CD4-positive, alpha-beta T cell treated with Interleukin-12 subunit alpha and Interleukin-12 subunit beta, for 1 hour (primary cell): ENCODE measurements around the gene DTL.

Experiments
- DNase-seq: peaks from one replicate; pipeline ENCODE4 v3.0.0-alpha.2; 2020

DTL gene

DNA sequence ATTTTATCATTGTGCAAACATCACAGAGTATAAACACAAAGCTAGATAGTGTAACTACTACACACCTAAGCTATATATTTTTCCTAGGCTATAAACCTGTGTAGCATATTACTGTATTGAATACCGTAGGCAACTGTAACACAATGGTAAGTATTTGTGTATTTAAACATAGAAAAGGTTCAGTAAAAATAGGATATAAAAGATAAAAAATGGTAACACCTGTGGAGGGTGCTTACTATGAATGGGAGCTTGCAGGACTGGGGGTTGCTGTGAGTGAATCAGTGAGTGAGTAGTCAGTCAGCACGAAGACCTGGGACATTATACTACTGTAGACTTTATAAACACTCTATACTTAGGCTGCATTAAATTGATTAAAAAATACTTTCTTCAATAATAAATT is 4.1 kb downstream of the DTL start:
- no peak for DNase-seq

DNA sequence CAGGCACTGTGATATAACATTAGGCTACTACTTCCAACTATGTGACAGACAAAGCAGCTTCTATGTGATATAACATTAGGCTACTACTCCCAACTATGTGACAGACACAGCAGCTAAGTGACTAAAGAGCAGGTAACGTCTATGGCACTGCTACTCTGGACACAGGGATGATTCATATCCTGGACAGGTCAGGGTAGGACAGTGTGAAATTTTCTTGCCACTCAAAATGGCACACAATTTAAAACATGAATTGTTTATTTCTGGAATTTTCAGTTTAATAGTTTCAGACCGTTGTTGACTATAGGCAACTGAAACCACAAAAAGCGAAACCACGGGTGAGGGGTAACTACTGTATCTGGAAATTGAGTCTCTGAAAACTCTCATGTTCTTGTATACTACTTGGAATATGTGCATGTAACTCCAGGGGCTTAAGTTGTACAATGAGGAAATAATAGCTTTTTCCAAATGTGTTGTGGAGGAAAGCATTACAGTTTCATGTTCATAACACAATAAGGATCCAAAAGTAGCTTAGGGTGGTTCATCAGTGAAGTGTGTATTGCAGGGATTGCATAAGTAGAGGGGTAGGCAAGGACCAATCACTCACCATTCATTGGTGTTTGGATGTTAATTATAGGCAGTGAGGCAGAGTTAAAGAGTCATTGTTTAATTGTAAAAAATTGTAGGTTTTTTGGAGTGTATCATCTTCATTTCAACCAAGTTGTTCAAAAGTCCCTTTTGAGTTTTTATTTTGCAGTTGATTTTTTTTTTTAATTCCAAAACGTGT is 5.3 kb downstream of the DTL start:
- peak; percentile 27 for DNase-seq

DNA sequence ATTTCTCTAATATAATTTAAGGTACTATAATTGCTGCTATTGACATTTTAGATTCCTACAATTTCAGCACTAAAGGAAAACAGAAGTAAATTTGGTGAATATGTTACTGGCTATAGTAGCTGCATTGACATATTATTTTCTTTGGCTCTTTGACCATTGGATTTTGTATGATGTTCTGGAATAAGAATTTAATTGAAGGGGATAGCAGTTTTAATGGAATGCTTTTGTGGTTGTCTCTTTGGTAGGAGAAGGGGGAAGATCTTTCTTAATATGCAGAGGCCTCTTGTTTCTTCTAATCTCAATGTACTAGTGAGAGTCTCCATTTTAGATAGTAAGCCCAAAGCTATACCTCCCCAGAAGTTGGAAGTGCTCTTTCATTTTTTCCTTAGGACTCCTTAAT is 6.9 kb downstream of the DTL start:
- DNase-seq = no peak

DNA sequence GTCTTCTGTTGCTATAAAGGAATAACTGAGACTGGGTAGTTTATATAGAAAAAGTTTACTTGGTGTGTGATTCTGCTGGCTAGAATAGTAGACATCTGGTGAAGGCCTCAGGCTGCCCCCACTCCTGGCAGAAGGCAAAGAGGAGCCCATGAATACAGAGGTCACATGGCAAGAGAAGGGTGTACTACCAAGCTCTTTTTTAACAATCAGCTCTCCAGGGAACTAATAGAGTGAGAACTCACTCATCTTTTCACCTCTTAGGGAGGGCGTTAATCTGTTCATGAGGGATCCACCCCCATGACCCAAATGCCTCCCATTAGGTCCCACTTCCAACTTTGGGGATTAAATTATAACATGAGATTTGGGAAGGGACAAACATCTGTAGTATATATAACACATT is 9.3 kb downstream of the DTL start:
- no peak for DNase-seq

DNA sequence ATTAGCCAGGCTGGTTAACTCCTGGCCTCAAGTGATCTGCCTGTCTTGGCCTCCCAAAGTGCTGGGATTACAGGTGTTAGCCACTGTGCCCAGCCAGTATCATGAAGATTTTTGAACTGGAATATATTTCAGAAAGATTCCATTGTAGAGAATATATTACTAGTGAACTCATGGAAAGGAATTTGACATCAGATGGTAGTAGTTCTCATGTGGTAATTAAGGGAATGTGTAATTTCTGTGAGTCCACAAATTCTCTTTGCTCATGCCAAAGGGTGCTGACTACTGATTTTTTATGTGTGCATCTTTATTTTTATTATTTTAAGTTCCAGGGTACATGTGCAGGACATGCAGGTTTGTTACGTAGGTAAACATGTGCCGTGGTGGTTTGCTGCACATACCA is 10.4 kb downstream of the DTL start:
- no peak for DNase-seq

DNA sequence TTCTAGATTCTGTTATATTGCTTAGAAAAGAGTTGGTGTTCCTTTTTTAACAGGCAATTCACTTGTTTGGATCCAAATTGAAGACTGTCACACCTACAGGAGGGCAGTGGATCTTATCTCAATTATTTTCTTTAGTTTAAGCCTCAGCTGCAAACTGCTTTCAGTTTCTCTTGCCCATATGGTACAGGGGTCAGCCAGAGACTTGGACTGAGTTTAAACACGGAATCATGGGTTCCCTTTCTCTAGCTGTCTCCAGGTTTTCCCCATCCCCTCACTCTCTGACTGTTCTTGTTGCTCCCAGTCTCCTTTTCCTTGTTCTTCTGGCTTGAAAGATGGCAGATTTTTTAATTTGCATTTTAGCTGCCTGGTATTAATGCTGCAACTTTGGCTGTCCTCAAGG is 18.4 kb downstream of the DTL start:
- DNase-seq = no peak

DNA sequence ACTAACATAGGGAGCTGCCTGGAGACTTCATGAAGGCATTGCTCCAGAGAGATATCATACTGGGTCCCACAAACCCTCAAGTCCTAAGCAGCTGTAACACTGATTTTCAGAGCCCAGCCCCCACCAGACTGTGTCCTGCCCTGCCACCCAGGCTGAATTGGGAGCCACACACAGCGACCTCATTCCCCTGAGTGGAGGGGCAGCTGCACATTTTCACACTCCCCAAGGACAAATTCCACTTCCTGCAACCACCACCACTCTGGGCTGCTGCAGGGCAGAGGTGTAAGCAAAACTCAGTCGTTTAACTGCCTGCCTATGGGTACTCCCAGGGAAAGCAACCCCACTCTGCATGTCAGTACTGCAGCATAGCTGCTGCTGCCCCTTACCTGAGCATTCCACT is 19.8 kb downstream of the DTL start:
- DNase-seq = no peak

DNA sequence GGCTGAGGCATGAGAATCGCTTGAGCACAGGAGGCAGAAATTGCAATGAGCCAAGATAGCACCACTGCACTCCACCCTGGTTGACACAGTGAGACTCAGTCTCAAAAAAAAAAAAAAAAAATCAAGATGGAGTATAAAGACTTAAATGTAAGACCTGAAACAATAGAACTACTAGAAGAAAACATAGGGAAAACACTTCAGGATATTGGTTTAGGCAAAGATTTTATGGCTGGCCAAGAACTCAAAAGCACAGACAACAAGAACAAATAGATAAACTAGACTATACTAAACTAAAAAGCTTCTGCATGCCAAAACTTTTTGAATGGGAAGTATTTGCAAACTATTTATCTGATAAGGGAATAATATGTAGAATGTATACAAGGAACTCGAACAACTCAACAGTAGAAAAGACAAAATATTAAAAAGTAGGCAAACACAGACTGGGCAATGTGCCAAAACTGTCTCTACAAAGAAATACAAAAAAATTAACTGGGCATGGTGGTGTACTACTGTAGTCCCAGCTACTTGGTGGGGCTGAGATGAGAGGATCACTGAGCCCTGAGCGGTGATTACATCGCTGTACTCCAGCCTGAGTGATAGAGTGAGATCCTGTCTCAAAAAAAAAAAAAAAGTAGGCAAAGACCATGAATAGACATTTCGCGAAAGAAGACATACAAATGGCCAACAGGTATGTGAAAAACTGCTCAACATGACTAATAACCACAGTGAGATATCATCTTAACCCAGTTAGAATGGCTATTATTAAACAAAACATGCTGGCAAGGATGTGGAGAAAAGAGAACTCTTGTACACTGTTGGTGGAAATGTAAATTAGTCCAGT is 25.3 kb downstream of the DTL start:
- no peak for DNase-seq

DNA sequence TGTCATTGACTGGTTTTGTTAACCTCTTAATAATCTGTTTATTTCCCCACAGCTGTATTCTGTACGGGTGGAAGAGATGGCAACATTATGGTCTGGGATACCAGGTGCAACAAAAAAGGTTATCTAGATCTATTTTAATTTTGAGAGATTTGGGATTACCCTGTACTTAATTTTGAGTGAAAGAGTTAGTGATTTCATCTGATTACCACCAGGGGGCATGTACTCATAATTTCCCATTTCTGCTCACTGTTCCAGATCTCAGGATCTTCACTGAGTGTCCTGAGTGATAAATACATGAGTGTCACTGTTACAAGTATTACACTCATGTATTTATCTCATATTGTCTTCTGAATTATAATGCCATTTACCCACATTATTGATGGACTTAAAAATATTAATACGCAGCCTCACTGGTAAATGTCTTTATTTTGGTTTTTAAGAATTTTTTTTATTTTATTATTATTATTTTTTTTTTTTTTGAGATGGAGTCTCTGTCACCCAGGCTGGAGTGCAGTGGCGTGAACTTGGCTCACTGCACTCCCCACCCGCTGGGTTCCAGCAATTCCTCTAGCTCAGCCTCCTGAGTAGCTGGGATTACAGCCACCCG is 27.4 kb downstream of the DTL start:
- DNase-seq = peak; percentile 54

DNA sequence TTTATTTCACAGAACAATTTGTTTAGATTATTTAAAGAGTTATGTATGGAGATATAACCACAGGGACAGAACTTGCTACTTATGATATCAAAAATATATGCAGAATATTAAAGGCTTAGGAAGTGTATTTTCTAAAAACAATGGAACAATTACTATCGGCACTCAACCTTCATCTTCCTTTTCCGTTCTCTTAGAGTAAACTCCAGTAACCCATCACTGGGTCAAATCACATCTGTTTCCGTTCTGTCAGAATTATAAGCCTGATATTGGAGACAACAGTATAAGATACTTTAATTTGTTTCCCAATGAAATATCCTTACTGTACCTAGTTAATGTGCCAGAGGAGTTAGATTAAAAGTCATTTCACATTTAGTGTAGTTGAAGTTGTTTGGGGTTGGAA is 32.2 kb downstream of the DTL start:
- DNase-seq = no peak

DNA sequence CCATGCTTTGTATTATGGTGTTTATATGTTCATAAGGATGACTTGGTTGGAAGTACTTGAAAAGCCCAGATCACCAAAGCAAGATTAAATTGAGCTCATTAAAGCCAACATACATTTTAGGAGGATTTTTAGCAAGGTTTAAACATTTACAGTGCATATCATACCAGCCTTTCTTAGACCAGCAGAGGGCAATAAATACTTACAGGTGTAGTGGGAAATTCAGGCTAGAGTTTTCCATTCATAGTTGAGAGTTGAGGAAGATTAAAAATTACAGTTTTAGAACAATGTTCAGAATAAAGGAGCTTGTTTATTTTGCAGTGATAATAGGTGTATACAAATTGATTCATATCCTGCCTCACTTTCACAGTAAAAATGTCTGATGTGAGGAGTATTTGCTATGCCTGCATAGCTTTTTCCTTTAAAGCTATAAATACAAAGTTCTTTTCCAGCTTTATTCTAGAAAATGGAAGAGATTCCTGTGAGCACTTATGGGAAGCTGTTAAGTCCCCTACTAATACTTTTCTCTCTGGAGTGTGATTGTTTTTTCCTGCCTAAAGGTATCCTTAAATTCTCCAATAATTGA is 35.3 kb downstream of the DTL start:
- peak; percentile 66 for DNase-seq

DNA sequence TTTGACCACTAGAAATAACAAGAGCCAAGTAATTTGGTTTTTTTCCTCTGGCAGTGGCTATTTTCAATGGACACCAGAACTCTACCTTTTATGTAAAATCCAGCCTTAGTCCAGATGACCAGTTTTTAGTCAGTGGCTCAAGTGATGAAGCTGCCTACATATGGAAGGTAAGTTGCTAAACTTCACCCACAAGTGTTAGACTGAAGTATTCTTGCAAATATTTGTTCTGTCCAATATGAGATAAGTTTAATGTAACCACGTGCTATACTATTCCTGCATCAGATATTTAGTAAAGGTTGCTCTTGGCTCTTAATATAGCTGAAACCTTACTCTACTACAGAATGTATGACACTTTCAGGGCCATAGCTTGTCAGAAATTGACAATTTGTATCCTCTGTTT is 36.5 kb downstream of the DTL start:
- no peak for DNase-seq

DNA sequence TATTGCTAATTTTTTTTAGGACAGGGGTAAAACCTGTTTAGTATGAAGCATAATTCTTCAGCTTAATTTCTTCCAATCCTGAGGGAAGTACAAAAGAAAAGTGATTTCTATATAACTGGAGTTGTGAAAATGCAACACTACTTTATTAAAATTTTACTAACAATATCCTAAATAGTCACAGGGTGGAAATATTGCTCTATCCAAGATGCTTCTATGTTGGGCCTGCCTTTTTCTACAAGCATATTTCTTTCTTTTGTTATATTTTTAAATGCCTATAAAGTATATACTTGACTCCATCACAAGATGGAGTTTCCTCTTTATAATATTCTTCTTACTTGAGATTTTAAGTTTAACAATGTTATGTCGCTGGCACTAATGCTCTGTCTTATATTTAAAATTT is 37.9 kb downstream of the DTL start:
- DNase-seq = no peak

DNA sequence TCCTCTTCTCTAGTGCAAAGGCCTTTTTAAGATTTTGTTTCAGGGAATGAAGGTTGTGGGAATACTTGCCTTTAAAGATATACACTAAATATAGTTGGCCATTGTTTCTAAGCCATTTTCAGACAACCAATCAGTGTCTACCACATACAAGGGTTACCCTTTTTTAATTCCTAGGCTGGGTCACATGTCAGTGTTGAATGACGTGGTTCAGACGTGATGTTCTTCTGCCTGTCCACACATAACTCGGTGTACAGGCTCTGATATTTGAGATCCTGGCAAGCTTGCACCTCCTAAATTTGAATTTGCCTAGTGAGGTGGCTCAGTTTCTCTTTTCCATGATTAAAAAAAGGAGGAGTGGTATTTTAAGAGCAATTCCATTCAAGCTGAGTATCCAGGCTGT is 38.8 kb downstream of the DTL start:
- no peak for DNase-seq

DNA sequence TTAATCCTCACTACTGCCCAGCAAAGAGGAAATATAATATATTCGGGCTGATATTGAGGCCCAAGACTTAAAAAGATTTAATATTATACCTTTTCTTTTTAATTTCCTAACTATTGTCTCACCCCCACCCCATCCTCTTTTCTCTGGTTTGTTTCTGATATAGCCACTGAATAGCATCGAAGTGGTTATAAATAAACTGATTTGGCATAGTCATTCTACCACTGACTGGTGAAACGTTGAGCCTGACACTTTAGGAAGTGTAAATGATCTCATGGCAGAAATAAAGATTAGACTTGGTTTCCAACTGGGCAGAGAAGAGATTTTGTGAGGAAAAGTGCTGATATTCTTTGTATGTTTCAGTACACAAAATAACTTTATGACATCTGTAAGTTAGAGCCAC is 39.3 kb downstream of the DTL start:
- DNase-seq = no peak

DNA sequence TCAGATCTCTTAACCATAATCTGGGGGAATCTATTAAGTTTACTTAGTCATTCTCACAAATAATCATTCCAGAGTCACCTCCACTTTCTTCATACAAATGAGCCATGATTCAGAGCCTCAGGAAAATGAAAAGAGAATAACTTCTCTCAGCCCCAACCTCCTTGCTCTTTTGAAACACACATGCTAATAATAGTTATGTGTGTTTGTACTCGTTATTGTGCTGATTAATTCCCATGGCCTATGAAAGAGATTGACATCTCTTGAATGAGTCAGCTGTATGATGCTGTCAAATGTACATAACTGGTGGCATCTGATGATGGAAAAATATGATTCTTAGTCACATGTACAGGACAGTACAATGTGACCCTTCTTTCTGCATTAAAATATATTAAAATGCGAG is 41.5 kb downstream of the DTL start:
- no peak for DNase-seq

DNA sequence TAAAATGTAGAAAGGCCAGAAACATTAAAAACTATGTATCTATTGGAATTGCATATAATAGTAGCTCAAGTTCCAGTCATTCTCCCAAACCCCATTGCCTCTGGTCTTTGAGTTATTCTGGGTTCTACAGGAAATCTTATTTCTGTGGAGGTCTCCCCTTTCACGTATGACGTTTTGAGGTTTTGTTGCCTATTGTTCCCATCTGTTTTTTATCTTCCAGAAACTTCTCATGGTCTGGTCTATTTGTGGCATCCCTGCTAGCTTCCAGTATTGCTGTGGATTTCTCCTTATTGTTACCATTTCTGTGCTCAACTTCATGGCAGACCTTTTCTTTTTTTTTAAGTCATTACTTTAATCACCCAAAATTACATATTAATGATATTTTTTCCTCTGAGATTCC is 43.3 kb downstream of the DTL start:
- DNase-seq = no peak

DNA sequence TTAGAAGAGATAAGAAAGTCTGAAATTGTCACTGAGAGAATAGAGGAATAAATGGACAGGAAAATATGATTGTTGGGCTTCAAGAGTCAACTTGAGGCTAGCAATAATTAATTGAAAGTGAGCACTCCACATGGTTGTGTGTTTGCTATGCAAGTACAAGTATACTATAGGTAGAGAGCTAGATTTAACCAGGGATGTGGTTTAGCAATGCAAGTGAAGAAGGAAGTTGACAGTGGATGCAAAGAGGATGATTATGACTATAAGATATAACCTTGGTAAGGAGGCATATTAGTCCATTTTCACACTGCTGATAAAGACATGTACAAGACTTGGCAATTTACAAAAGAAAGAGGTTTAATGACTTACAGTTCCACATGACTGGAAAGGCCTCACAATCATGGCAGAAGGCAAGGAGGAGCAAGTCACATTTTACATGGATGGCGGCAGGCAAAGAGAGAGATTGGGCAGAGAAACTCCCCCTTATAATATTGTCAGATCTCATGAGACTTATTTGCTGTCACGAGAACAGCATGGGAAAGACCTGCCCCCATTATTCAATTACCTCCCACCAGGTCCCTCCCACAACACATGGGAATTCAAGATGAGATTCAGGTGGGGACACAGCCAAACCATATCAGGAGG is 47.3 kb downstream of the DTL start:
- DNase-seq = no peak

DNA sequence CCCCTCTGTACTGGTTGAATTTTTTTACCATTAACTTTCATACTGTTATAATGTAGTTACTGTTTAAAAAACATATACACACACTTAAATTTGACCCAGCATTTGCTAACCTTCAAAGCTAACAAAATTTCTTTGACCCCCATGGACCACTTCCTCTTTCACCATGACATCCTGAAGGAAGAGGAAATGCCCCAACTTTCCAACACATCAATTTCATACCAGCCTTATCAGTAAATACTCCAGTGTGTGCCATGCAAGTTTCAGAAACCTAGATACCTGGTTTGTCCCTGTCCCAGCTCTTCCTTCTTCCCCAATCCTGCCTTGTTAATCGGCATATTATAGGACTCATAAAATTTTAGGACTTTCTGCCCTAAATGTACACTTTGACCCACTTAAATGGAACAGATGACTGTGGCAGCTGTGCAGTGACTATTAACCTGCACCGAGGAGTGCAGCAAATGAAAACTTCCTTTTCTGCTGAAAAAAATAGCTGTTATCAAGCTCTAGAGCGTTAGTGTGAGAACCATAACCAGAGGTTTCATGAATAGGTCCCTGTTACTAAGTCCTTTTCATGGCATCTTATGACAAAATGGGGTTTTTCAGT is 54.1 kb downstream of the DTL start:
- no peak for DNase-seq

DNA sequence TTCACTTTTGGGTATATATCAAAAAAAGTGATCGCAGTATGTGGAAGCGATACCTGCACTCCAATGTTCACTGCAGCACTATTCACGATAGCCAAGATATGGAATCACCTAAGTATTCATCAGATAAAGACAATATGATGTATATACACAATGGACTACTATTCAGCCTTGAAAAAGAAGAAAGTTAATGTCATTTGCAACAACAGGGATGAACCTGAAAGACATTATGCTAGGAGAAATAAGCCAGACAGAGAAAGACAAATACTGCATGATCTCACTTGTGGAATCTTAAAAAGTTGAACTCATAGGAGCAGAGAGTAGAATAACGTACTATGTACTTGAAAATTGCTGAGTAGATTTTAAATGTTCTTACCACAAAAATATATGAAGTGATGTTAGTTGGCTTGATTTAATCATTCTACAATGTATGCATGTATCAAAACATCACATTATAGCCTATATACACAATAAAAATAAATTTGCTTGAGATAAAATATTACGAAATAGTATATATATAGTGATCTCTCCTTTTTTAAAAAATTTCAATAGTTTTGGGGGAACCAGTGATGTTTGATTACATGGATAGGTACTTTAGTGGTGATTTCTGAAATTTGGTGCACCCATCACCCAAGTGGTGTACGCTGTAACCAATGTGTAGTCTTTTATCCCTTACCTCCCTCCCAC is 56.0 kb downstream of the DTL start:
- DNase-seq = no peak

DNA sequence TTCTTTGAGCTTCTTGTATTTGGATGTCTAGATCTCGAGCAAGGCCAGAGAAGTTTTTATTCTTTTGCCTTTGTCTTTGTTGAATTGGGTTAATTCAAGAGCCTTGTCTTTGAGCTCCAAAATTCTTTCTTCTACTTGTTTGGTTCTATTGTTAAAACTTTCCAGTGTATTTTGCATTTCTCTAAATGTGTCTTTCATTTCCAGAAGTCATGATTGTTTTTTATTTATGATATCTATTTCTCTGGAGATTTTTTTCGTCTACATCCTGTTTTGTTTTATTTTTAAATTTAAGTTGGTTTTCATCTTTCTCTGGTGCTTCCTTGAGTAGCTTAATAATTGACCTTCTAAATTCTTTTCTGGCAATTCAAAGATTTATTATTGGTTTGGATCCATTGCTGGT is 61.8 kb downstream of the DTL start:
- no peak for DNase-seq

DNA sequence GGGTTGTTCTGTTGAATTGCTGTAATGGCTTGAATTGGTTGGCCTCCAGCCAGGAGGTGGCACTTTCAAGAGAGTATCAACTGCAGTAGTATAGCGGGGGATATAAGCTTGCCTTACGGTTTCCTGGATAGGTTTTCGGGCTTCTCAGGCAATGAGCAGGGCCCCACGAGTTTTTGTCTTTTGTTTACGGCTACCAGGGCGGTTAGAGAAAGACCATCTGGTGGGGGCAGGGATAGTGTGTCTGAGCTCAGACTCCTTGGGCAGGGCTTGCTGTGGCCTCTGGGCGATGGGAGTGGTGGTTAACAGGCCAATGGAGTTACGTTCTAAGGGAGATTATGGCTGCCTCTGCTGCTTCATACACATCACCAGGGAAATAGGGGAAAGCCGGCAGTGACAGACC is 62.8 kb downstream of the DTL start:
- no peak for DNase-seq
